OCI-LY3 (cell line): ENCODE results near the gene BICD2.

ENCODE experiments used
- EZH2phosphoT487 ChIP-seq: fragments of 200-600 bp; shearing (Covaris generic); IDR thresholded peaks from 2 replicates; pipeline ENCODE4 v1.6.1; 2018; ENCODE audit warnings: antibody characterized with exemption, mixed run types, low read depth
- TF ChIP-seq, protein P1 (sequence below): fragments of 200-600, 300-600 bp; sonication (generic); IDR thresholded peaks from 2 replicates; pipeline ENCODE4 v1.5.1; 2014; ENCODE audit warnings: antibody characterized with exemption, low read length, low read depth

DNA sequence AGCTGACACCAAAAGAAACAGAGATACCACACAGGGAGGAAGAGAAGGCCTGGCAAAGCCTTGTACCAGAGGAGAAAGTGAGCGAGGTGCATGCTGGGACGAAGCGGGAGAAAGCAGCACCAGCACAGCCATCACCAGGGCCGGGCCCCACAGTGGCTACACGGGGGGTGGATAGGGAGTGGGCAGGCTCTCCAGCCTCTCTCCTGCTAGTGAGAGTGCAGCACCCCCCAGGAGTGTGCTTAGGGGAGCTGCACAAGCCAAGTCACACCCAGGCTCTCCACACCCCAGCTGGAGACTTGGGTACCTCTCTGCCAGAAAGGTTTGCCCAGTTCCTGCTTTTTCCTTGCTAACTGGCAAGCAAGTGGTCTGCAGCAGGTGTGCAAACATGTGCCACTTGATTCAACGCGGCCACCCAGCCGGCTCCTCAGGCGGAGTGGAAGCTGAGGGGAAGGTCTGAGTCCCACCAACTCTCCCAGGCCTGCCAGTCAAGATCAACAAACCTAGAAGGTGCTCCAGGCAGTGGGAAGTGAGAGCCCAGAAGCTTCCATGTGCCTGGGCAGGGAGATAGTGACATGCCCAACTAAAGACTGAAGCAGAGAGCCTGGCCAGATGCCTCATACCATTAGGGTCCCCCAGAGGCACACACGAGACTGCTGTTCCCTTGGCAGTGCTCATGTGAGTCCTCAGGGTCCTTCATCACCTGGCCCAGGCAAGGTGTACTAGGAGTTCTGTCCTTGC, 39.9 kb downstream of the BICD2 start:
- TF ChIP-seq, protein P1, sequence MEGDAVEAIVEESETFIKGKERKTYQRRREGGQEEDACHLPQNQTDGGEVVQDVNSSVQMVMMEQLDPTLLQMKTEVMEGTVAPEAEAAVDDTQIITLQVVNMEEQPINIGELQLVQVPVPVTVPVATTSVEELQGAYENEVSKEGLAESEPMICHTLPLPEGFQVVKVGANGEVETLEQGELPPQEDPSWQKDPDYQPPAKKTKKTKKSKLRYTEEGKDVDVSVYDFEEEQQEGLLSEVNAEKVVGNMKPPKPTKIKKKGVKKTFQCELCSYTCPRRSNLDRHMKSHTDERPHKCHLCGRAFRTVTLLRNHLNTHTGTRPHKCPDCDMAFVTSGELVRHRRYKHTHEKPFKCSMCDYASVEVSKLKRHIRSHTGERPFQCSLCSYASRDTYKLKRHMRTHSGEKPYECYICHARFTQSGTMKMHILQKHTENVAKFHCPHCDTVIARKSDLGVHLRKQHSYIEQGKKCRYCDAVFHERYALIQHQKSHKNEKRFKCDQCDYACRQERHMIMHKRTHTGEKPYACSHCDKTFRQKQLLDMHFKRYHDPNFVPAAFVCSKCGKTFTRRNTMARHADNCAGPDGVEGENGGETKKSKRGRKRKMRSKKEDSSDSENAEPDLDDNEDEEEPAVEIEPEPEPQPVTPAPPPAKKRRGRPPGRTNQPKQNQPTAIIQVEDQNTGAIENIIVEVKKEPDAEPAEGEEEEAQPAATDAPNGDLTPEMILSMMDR = no peak
- TF ChIP-seq EZH2phosphoT487 = no peak
